ENCODE measurements around the gene CDCP1. TPM values are rescaled to one million over a fixed set of nuclear protein-coding genes. Genes with fewer than 3 reads are reported as not detected.

The CDCP1 gene
- polyA plus RNA-seq, 4 donors = 0.93 to 2.0 (median 1.2) TPM

DNA sequence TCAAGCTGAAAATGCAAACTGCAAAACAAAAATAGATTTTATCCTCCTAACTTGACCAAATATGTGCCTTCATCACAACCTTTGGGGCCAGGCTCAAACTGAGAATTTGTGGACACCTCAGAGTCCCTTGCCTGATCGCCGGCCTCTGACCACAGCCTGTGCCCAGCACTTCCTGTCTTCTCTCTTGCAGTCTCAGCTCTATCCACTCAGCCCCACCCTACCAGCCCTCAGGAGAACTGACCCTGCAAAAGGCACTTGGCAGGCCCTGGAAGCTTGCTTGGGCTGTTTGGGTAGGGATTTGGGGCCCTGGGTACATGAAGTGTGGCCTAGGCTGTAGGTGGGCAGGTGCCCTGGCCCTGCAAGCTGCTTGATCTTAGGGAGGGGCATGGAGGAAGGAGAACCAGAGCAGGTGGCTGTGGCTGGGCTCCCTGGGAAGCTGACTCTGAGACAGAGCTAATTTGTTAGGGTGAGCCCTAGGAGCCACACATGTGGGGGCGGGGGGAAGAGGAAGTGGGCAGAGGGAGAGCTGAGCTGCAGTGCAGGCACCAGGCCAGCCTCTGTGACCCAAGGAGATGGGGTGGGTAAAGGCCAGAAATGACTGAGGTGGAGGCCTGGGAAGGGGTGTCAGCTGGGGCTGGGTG, 111.4 kb downstream of the CDCP1 start:
- no peak for DNase-seq (ENCODE audit: low read depth in 4 of 4, low spot score in 3 of 4)

DNA sequence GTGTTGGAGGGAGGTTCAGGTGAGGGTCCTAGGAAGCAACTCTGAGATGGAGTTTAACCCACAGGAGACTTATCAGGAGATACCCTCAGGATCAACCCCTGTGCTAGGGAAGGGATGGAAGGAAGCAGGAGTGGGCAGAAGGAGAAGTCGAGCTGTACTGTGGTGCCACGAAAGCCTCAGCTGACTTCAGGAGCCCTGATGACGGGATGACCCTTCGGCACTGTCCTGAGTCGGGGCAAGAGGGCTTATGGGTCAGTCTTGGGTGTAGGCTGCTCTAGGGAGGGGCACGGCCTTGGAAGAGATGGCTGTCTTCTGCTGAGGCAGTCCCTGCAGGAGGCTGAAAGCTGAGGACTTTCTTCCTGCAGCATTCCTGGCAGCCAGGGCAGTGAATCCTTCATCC, 112.4 kb downstream of the CDCP1 start:
- no peak for DNase-seq (ENCODE audit: low read depth in 4 of 4, low spot score in 3 of 4)

Other genes starting within 250 kb of the CDCP1 start
- gene ZDHHC3, start 170.2 kb downstream of the CDCP1 start, polyA plus RNA-seq (ENCODE audit: insufficient read length in 4 of 4) = 10 to 100 TPM; 79.5 to 92.4 (median 88.8) TPM
- 10 to 100 TPM; 45.4 to 51.1 (median 48.7) TPM for gene EXOSC7, start 170.1 kb downstream of the CDCP1 start, polyA plus RNA-seq (ENCODE audit: insufficient read length in 4 of 4)
- gene CLEC3B, start 120.1 kb downstream of the CDCP1 start, polyA plus RNA-seq (ENCODE audit: insufficient read length in 4 of 4) = 10 to 100 TPM; 25.6 to 40.3 (median 29.5) TPM
- 1 to 10 TPM; 8.1 to 9.5 (median 8.9) TPM for gene TMEM158, start 79.9 kb upstream of the CDCP1 start, polyA plus RNA-seq (ENCODE audit: insufficient read length in 4 of 4)
- 10 to 100 TPM; 28.5 to 29.4 (median 28.8) TPM for gene LARS2, start 242.2 kb upstream of the CDCP1 start, polyA plus RNA-seq (ENCODE audit: insufficient read length in 4 of 4)